OCI-LY7 (cell line): ENCODE measurements around the gene STAU1. TPM values are rescaled to one million over a fixed set of nuclear protein-coding genes. Genes with fewer than 3 reads are reported as not detected.
"Not testable (repeated sequence)": the region's sequence is repeated elsewhere in the genome, so short reads cannot be mapped to it uniquely, and the experiment has no call there.

Experiments used
- BruUV-seq: library from RNA; stranded (reverse); fragments of 400-500 nt; replicated peaks from 2 replicates; lab custom pipeline; 2021; lab: Mats Ljungman, UMichigan
- CTCF ChIA-PET: fragments of 300-600 bp; sonication (Branson Sonifier 250); formaldehyde crosslinking; loops from one replicate; lab custom pipeline; 2022; ENCODE audit warnings: antibody characterized with exemption; ENCODE audit not compliant: unreplicated experiment; lab: Charles Lee
- POLR2A ChIA-PET: fragments of 300-600 bp; sonication (Branson Sonifier 250); formaldehyde crosslinking; loops from one replicate; lab custom pipeline; 2022; ENCODE audit warnings: antibody characterized with exemption; lab: Charles Lee
- DNase-seq: peaks from one replicate; pipeline ENCODE4 v3.0.0-alpha.2; 2015; ENCODE audit warnings: low spot score
- H2AFZ ChIP-seq: fragments of 200-600 bp; sonication (generic), shearing (Covaris generic); 2 replicates; pipeline ENCODE4 v1.6.1; 2014; ENCODE audit warnings: mild to moderate bottlenecking, antibody characterized with exemption, low read length, moderate library complexity
- H3K27ac ChIP-seq: fragments of 200-600 bp; sonication (generic); 2 replicates; pipeline ENCODE4 v1.5.1; 2014; ENCODE audit warnings: mixed run types, low read depth, mild to moderate bottlenecking, moderate library complexity, low read length, inconsistent platforms; ENCODE audit not compliant: poor library complexity, severe bottlenecking
- H3K36me3 ChIP-seq: fragments of 200-600 bp; sonication (generic); 2 replicates; pipeline ENCODE4 v1.6.1; 2014; ENCODE audit warnings: mild to moderate bottlenecking, antibody characterized with exemption, low read length, moderate library complexity, mixed read lengths; ENCODE audit not compliant: insufficient read depth
- H3K4me1 ChIP-seq: fragments of 200-600 bp; sonication (generic); 2 replicates; pipeline ENCODE4 v1.5.1; 2014; ENCODE audit warnings: mild to moderate bottlenecking, low read length; ENCODE audit not compliant: insufficient read depth, poor library complexity, severe bottlenecking
- H3K4me2 ChIP-seq: fragments of 200-600 bp; sonication (generic); 2 replicates; pipeline ENCODE4 v1.6.1; 2014; ENCODE audit warnings: mild to moderate bottlenecking, low read length
- H3K4me3 ChIP-seq: fragments of 200-600 bp; sonication (generic); 2 replicates; pipeline ENCODE4 v1.5.1; 2014; ENCODE audit warnings: mild to moderate bottlenecking, low read depth, low read length; ENCODE audit not compliant: poor library complexity, severe bottlenecking
- H3K79me2 ChIP-seq: fragments of 200-600 bp; sonication (generic); 2 replicates; pipeline ENCODE4 v1.6.1; 2016; ENCODE audit warnings: low read depth, mild to moderate bottlenecking, low read length, moderate library complexity, mixed read lengths; ENCODE audit not compliant: insufficient read depth
- H3K9me2 ChIP-seq: fragments of 200-600 bp; sonication (generic); 2 replicates; pipeline ENCODE4 v1.6.1; 2016; ENCODE audit warnings: mild to moderate bottlenecking, low read length, mixed read lengths; ENCODE audit not compliant: insufficient read depth
- H3K9me3 ChIP-seq: fragments of 200-600 bp; sonication (generic); 2 replicates; pipeline ENCODE4 v1.6.1; 2014; ENCODE audit warnings: mild to moderate bottlenecking, mixed run types, low read length, mixed read lengths
- H4K20me1 ChIP-seq: fragments of 200-600 bp; sonication (generic); 2 replicates; pipeline ENCODE4 v1.6.1; 2014; ENCODE audit warnings: mild to moderate bottlenecking, antibody characterized with exemption, low read length, moderate library complexity, mixed read lengths; ENCODE audit not compliant: insufficient read depth
- CTCF ChIP-seq: fragments of 200-600 bp; sonication (generic); conservative IDR thresholded peaks from 2 replicates; pipeline ENCODE4 v1.5.1; 2014; ENCODE audit warnings: mild to moderate bottlenecking, antibody characterized with exemption, low read length, moderate library complexity, mixed read lengths
- EZH2phosphoT487 ChIP-seq: fragments of 200-600 bp; sonication (generic); IDR thresholded peaks from 2 replicates; pipeline ENCODE4 v1.6.1; 2018; ENCODE audit warnings: low read depth, borderline replicate concordance, mild to moderate bottlenecking, mixed run types, antibody characterized with exemption, low read length, moderate library complexity, mixed read lengths
- intact Hi-C: fragments of 100-400 bp; cut with micrococcal nuclease; formaldehyde crosslinking; loops from one replicate; pipeline ENCODE4 v1.10.0; 2022; ENCODE audit not compliant: unreplicated experiment
- total RNA-seq, 2 experiments: library from RNA; depleted of rRNA in 1 of 2; stranded (reverse); fragments of >200 nt in 1 of 2; shearing (Covaris generic) in 1 of 2; gene quantifications; 2 replicates each; pipeline ENCODE4 v1.2.3, GENCODE V29; 2014 to 2022

STAU1 gene
- total RNA-seq, 2 experiments from 2014 or later: 36.8 to 66.8 TPM

- Histone ChIP-seq H3K36me3 (peaks cover 100% of the 10 kb centered on the region), H4K20me1 (no peaks in the 10 kb centered on the region), H3K9me3 (no peaks in the 10 kb centered on the region), H3K4me2 (no peak overlapping the region), H3K27ac (no peak overlapping the region), H3K79me2 (no peaks in the 10 kb centered on the region), H3K4me1 (no peaks in the 10 kb centered on the region), H3K9me2 (no peaks in the 10 kb centered on the region), H3K4me3 (no peak overlapping the region), H2AFZ (no peak overlapping the region)
- TF ChIP-seq CTCF (no peak), EZH2phosphoT487 (no peak)
- ChIA-PET POLR2A (no interaction called here), CTCF (no interaction called here)
- no peak for DNase-seq
- intact Hi-C loops: no loop called here
- no TSS peak for BruUV-seq
Measured at GRCh38 chr20:49091762-49092161, 96.4 kb downstream of the STAU1 start.

- H3K27ac ChIP-seq: no peak overlapping the region
- no peaks in the 10 kb centered on the region for H3K4me1 ChIP-seq
- POLR2A ChIA-PET: interaction anchor here (0.9 kb wide), 1 partner anchor 115 kb away, joined by 4 read pairs; no protein-coding TSS in a partner anchor
- no peaks in the 10 kb centered on the region for H3K79me2 ChIP-seq
- no peak overlapping the region for H3K4me3 ChIP-seq
- intact Hi-C loops: no loop called here
- no peak overlapping the region for H2AFZ ChIP-seq
- peaks cover 100% of the 10 kb centered on the region for H3K36me3 ChIP-seq
- CTCF ChIA-PET: no interaction called here
- no peak overlapping the region for H3K4me2 ChIP-seq
- no peaks in the 10 kb centered on the region for H3K9me2 ChIP-seq
- no peak for DNase-seq
- BruUV-seq: no TSS peak
- TF ChIP-seq EZH2phosphoT487: no peak
- H3K9me3 ChIP-seq: no peaks in the 10 kb centered on the region
- H4K20me1 ChIP-seq: no peaks in the 10 kb centered on the region
Measured at GRCh38 chr20:49091104-49091503, 97.0 kb downstream of the STAU1 start.

GRCh38 chr20:49082295-49082694, 105.8 kb downstream of the STAU1 start:
- H3K9me3 ChIP-seq, H3K4me1 ChIP-seq, DNase-seq, H3K9me2 ChIP-seq, H4K20me1 ChIP-seq, H3K79me2 ChIP-seq, BruUV-seq, H3K4me3 ChIP-seq, H3K27ac ChIP-seq, H2AFZ ChIP-seq, H3K4me2 ChIP-seq, CTCF ChIA-PET, POLR2A ChIA-PET: not testable (repeated sequence)
- intact Hi-C loops: loop anchor here (5.0 kb wide), 1 partner anchor 65 kb away; no protein-coding TSS in a partner anchor
- H3K36me3 ChIP-seq: peaks cover 99% of the 10 kb centered on the region

GRCh38 chr20:49078310-49078709, 109.8 kb downstream of the STAU1 start:
- Histone ChIP-seq H3K4me3 (no peak overlapping the region), H3K79me2 (no peaks in the 10 kb centered on the region)
- POLR2A ChIA-PET: interaction anchor here (0.5 kb wide), 1 partner anchor 240 kb away, joined by 3 read pairs; no protein-coding TSS in a partner anchor

More at GRCh38 chr20:49078310-49078709, 109.8 kb downstream of the STAU1 start:
- no peak for DNase-seq
- no peak for TF ChIP-seq CTCF
- Histone ChIP-seq H3K4me1 (no peaks in the 10 kb centered on the region), H3K9me3 (no peaks in the 10 kb centered on the region), H3K27ac (no peak overlapping the region), H3K36me3 (peaks cover 97% of the 10 kb centered on the region), H3K4me2 (no peak overlapping the region), H4K20me1 (no peaks in the 10 kb centered on the region), H2AFZ (no peak overlapping the region), H3K9me2 (no peaks in the 10 kb centered on the region)
- no TSS peak for BruUV-seq
- intact Hi-C loops: no loop called here
- CTCF ChIA-PET: no interaction called here
